CD14-positive monocyte (primary cell): Measurements from ENCODE around the gene PDE4D. TPM values are rescaled to one million over a fixed set of nuclear protein-coding genes. Genes with fewer than 3 reads are reported as not detected.

Experiments
- DNase-seq, 3 donors: peaks; one replicate each; pipeline ENCODE4 v3.0.0-alpha.2; 2011 to 2022
- H2AFZ ChIP-seq: 2 replicates; pipeline ENCODE4 v1.6.0; 2012; ENCODE audit warnings: mild to moderate bottlenecking, low read depth, low read length, inconsistent platforms; ENCODE audit not compliant: insufficient read depth, poor library complexity, severe bottlenecking
- H3K27ac ChIP-seq, 2 donors: 1 replicate in 1 of 2; 2 replicates in 1 of 2; pipeline ENCODE4 v1.5.1; 2012 to 2013; ENCODE audit warnings: low read length in 2 of 2, control low read depth in 1 of 2, inconsistent platforms in 1 of 2, low read depth in 1 of 2, mild to moderate bottlenecking in 1 of 2
- H3K27me3 ChIP-seq, 2 donors: one replicate each; pipeline versions ENCODE4 v1.6.0 to v1.6.1; 2011 to 2013; ENCODE audit warnings: low read length in 2 of 2; ENCODE audit not compliant: control insufficient read depth in 2 of 2, insufficient read depth in 2 of 2
- H3K36me3 ChIP-seq, 2 donors: replicated peaks in 1 of 2; 1 replicate in 1 of 2; 2 replicates in 1 of 2; pipeline versions ENCODE4 v1.5.1 to v1.6.1; 2012 to 2013; ENCODE audit warnings: low read length in 2 of 2, control low read depth in 1 of 2, inconsistent platforms in 1 of 2, mild to moderate bottlenecking in 1 of 2; ENCODE audit not compliant: insufficient read depth in 2 of 2, control insufficient read depth in 1 of 2
- H3K4me1 ChIP-seq, 2 donors: 1 replicate in 1 of 2; 2 replicates in 1 of 2; pipeline versions ENCODE4 v1.5.1 to v1.6.1; 2012 to 2013; ENCODE audit warnings: low read length in 2 of 2, control low read depth in 1 of 2, inconsistent platforms in 1 of 2, mild to moderate bottlenecking in 1 of 2, moderate library complexity in 1 of 2; ENCODE audit not compliant: insufficient read depth in 2 of 2, control insufficient read depth in 1 of 2
- H3K4me2 ChIP-seq: replicated peaks from 2 replicates; pipeline ENCODE3; 2012; ENCODE audit warnings: low read length, moderate library complexity, mild to moderate bottlenecking; ENCODE audit not compliant: poor library complexity, severe bottlenecking; ENCODE audit errors: extremely low read depth
- H3K4me3 ChIP-seq, 3 experiments: fragments of 200-600 bp in 1 of 3; sonication (generic) in 1 of 3; replicated peaks in 1 of 3; 1 replicate in 2 of 3; 2 replicates in 1 of 3; pipeline ENCODE4 v1.5.1; 2011 to 2013; ENCODE audit warnings: low read length in 3 of 3, mild to moderate bottlenecking in 3 of 3, control low read depth in 2 of 3, low read depth in 2 of 3, inconsistent platforms in 1 of 3, moderate library complexity in 1 of 3
- H3K79me2 ChIP-seq: 2 replicates; pipeline ENCODE4 v1.6.0; 2012; ENCODE audit warnings: mild to moderate bottlenecking, control low read depth, inconsistent platforms, low read length, moderate library complexity; ENCODE audit not compliant: insufficient read depth
- H3K9ac ChIP-seq: 2 replicates; pipeline ENCODE4 v1.6.0; 2017; ENCODE audit warnings: low read length, mild to moderate bottlenecking; ENCODE audit not compliant: insufficient read depth, poor library complexity, severe bottlenecking
- H3K9me3 ChIP-seq, 2 donors: replicated peaks in 1 of 2; 1 replicate in 1 of 2; 2 replicates in 1 of 2; pipeline versions ENCODE4 v1.5.1 to v1.6.1; 2012 to 2013; ENCODE audit warnings: low read length in 2 of 2, control low read depth in 1 of 2; ENCODE audit not compliant: control insufficient read depth in 1 of 2, insufficient read depth in 1 of 2
- H4K20me1 ChIP-seq: 2 replicates; pipeline ENCODE4 v1.6.0; 2012; ENCODE audit warnings: mild to moderate bottlenecking, low read length, control low read depth, moderate library complexity; ENCODE audit not compliant: insufficient read depth
- H3K27ac Mint-ChIP-seq, 7 donors: one replicate each; pipeline ENCODE4 v1.8.0; 2020; ENCODE audit warnings: mild to moderate bottlenecking in 7 of 7, mixed read lengths in 7 of 7, moderate library complexity in 6 of 7, inconsistent platforms in 2 of 7
- H3K27me3 Mint-ChIP-seq, 3 donors: one replicate each; pipeline ENCODE4 v1.8.0; 2021 to 2022; ENCODE audit warnings: low read depth in 3 of 3, mild to moderate bottlenecking in 3 of 3, mixed read lengths in 3 of 3, moderate library complexity in 3 of 3, inconsistent platforms in 1 of 3
- H3K36me3 Mint-ChIP-seq, 2 donors: one replicate each; pipeline ENCODE4 v1.8.0; 2020; ENCODE audit warnings: mixed read lengths in 2 of 2, inconsistent platforms in 1 of 2, mild to moderate bottlenecking in 1 of 2
- H3K4me1 Mint-ChIP-seq: one replicate; pipeline ENCODE4 v1.8.0; 2020; ENCODE audit warnings: mild to moderate bottlenecking, mixed read lengths
- H3K4me3 Mint-ChIP-seq, 2 donors: one replicate each; pipeline ENCODE4 v1.8.0; 2020; ENCODE audit warnings: mild to moderate bottlenecking in 2 of 2, mixed read lengths in 2 of 2, moderate library complexity in 1 of 2
- H3K9me3 Mint-ChIP-seq, 7 donors: one replicate each; pipeline ENCODE4 v1.8.0; 2020 to 2022; ENCODE audit warnings: mixed read lengths in 7 of 7, mild to moderate bottlenecking in 6 of 7, moderate library complexity in 6 of 7, inconsistent platforms in 2 of 7
- WGBS: methylation state at CpG from one replicate; pipeline ENCODE4 v1.1.5; 2013; ENCODE audit warnings: missing lambda C conversion rate; ENCODE audit not compliant: insufficient coverage; 5-methylcytosine and 5-hydroxymethylcytosine counted together
- intact Hi-C, 2 donors: fragments of 100-400 bp; cut with micrococcal nuclease; formaldehyde crosslinking; loops; one replicate each; pipeline versions ENCODE4 v1.15.0 to v1.15.1; 2023
- polyA plus RNA-seq, 3 donors: library from polyadenylated mRNA; depleted of rRNA in 1 of 3; unstranded in 2 of 3; stranded (reverse) in 1 of 3; fragments of 300-500 nt in 2 of 3; fragments of >200 nt in 1 of 3; fragmentation: Illumina TruSeq in 2 of 3; gene quantifications; 1 replicate in 2 of 3; 2 replicates in 1 of 3; pipeline ENCODE4 v1.2.3, GENCODE V29; 2012 to 2021
- TF ChIP-seq, protein P1 (sequence below): fragments of 200-600 bp; IDR thresholded peaks from one replicate; pipeline ENCODE4 v1.8.0; 2022; ENCODE audit warnings: antibody characterized with exemption, mild to moderate bottlenecking

PDE4D gene
- polyA plus RNA-seq, 3 donors = 1.9 to 3.4 (median 2.8) TPM

DNA sequence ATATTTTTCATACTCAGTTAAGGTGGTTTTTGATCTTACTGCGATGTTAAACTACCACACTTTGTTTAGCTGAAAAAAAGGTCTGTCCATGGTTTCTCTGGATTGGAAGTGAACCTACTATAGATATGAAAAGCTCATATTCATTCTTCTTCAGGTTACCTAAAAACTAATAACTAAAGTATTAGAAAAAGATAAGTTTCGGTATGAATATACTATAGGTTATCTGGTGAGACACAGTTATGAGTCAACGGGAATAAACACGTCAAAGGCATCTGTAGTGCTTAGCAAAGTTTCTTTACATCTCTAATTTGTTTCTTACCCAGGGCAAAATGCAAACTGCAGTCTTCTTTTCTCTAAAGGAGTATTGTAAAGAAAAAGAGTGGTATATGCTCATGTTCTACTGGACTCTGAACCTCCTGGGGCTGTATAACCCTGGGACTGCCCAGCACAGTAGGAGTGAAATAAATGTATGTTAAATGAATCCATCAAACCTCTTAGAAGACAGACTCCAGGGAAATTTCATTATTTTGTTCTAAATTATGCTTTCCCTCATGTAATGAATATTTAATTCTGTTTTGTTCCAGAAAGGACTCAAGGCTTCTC is 521.9 kb downstream of the PDE4D start:
- Histone ChIP-seq H3K9ac (no peak overlapping the region), H3K27me3 (no peaks in the 10 kb centered on the region), H3K4me2 (no peak overlapping the region), H2AFZ (no peak overlapping the region), H3K79me2 (no peaks in the 10 kb centered on the region), H3K27ac (no peak overlapping the region), H3K4me3 (no peak overlapping the region), H3K4me1 (no peaks in the 10 kb centered on the region), H3K36me3 (no peaks in the 10 kb centered on the region), H4K20me1 (no peaks in the 10 kb centered on the region), H3K9me3 (no peaks in the 10 kb centered on the region)
- no CpG with 5 or more reads among the region's 4 CpGs for WGBS
- intact Hi-C loops = loop anchor here in 1 of 2 donors (5.0 kb wide), 1 partner anchor 184 kb away; no protein-coding TSS in a partner anchor
- TF ChIP-seq, protein P1, sequence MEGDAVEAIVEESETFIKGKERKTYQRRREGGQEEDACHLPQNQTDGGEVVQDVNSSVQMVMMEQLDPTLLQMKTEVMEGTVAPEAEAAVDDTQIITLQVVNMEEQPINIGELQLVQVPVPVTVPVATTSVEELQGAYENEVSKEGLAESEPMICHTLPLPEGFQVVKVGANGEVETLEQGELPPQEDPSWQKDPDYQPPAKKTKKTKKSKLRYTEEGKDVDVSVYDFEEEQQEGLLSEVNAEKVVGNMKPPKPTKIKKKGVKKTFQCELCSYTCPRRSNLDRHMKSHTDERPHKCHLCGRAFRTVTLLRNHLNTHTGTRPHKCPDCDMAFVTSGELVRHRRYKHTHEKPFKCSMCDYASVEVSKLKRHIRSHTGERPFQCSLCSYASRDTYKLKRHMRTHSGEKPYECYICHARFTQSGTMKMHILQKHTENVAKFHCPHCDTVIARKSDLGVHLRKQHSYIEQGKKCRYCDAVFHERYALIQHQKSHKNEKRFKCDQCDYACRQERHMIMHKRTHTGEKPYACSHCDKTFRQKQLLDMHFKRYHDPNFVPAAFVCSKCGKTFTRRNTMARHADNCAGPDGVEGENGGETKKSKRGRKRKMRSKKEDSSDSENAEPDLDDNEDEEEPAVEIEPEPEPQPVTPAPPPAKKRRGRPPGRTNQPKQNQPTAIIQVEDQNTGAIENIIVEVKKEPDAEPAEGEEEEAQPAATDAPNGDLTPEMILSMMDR = no peak
- Mint-ChIP-seq H3K4me3 (no peak overlapping the region), H3K27ac (no peak overlapping the region), H3K9me3 (peaks cover 5 to 27% (median 13%) of the 10 kb centered on the region in 7 donors), H3K36me3 (peaks cover 0 to 3% of the 10 kb centered on the region in 2 donors), H3K27me3 (peaks cover 0 to 1% (median 0%) of the 10 kb centered on the region in 3 donors), H3K4me1 (peaks cover 2% of the 10 kb centered on the region)
- DNase-seq = no peak

DNA sequence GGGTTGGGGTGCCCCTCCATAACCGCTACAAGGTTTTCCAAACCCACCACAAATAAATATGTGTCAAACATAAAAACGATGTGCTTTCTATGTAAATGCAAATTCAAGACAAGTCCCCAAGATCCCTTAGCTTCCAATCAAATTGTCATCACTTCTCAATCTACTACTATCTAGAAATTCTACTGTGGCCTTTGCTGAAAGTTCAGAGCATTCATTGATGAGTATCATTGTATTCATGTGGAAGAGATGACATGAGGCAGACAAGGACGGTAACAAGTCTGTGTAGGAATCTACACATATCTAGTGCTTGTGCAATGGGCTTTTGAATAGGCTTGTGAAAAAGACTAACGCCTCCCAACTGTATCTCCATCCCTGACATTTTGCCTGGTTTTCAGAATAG is 524.6 kb downstream of the PDE4D start:
- Mint-ChIP-seq H3K27me3 (peaks cover 0 to 1% (median 0%) of the 10 kb centered on the region in 3 donors), H3K27ac (no peak overlapping the region), H3K4me3 (no peak overlapping the region), H3K4me1 (peaks cover 2% of the 10 kb centered on the region), H3K9me3 (peaks cover 1 to 10% (median 3%) of the 10 kb centered on the region in 7 donors), H3K36me3 (peaks cover 0 to 3% of the 10 kb centered on the region in 2 donors)
- no peaks in the 10 kb centered on the region for H3K4me1 ChIP-seq
- H4K20me1 ChIP-seq = no peaks in the 10 kb centered on the region
- no peak overlapping the region for H3K4me3 ChIP-seq
- no peak for DNase-seq
- no peaks in the 10 kb centered on the region for H3K36me3 ChIP-seq
- no peak overlapping the region for H3K4me2 ChIP-seq
- no peak overlapping the region for H3K27ac ChIP-seq
- WGBS = no CpG with 5 or more reads among the region's 4 CpGs
- H3K9ac ChIP-seq = no peak overlapping the region
- H2AFZ ChIP-seq = no peak overlapping the region
- no peaks in the 10 kb centered on the region for H3K79me2 ChIP-seq
- TF ChIP-seq, protein P1 = no peak
- no peaks in the 10 kb centered on the region for H3K27me3 ChIP-seq
- no peaks in the 10 kb centered on the region for H3K9me3 ChIP-seq
- intact Hi-C loops = no loop called here
